CD4-positive, alpha-beta T cell treated with Interleukin-15 for 4 hours (primary cell): ENCODE measurements around the gene MLEC.
A peak's percentile ranks its signal among the peaks of the same experiment; 100 is the strongest.

Experiments
- DNase-seq: peaks from one replicate; pipeline ENCODE4 v3.0.0-alpha.2; 2020; ENCODE audit warnings: low spot score

The MLEC gene

GRCh38 chr12:120693848-120694247 is 6.9 kb downstream of the MLEC start:
- DNase-seq = no peak

GRCh38 chr12:120696626-120697025 is 9.7 kb downstream of the MLEC start:
- no peak for DNase-seq

GRCh38 chr12:120697344-120697743 is 10.4 kb downstream of the MLEC start:
- DNase-seq = no peak

GRCh38 chr12:120698665-120699064 is 11.7 kb downstream of the MLEC start:
- no peak for DNase-seq

GRCh38 chr12:120699553-120699952 is 12.6 kb downstream of the MLEC start:
- no peak for DNase-seq

GRCh38 chr12:120700886-120701285 is 13.9 kb downstream of the MLEC start:
- no peak for DNase-seq

GRCh38 chr12:120702637-120703036 is 15.7 kb downstream of the MLEC start:
- no peak for DNase-seq

GRCh38 chr12:120703311-120703942 is 16.5 kb downstream of the MLEC start:
- no peak for DNase-seq

- DNase-seq = no peak
Measured at GRCh38 chr12:120705618-120706017, 18.7 kb downstream of the MLEC start.

GRCh38 chr12:120706029-120706428 is 19.1 kb downstream of the MLEC start:
- no peak for DNase-seq

- no peak for DNase-seq
Measured at GRCh38 chr12:120708651-120709050, 21.7 kb downstream of the MLEC start.

GRCh38 chr12:120710031-120710804 is 23.3 kb downstream of the MLEC start, which contains the start of gene UNC119B:
Gene UNC119B, plus strand, starts transcription at chr12:120710458. Its CDS starts 17 bp downstream, at chr12:120710475.
- DNase-seq = peak; percentile 67

GRCh38 chr12:120710805-120711296 is 23.9 kb downstream of the MLEC start:
- peak; percentile 24 for DNase-seq

GRCh38 chr12:120711411-120711810 is 24.5 kb downstream of the MLEC start:
- DNase-seq = no peak

GRCh38 chr12:120712610-120713009 is 25.7 kb downstream of the MLEC start:
- DNase-seq = no peak

GRCh38 chr12:120713861-120714482 is 27.0 kb downstream of the MLEC start:
- peak; percentile 87 for DNase-seq

GRCh38 chr12:120718055-120718454 is 31.1 kb downstream of the MLEC start:
- no peak for DNase-seq

- no peak for DNase-seq
Measured at GRCh38 chr12:120719072-120719471, 32.1 kb downstream of the MLEC start.

GRCh38 chr12:120719496-120720233 is 32.7 kb downstream of the MLEC start:
- no peak for DNase-seq

GRCh38 chr12:120720234-120720986 is 33.5 kb downstream of the MLEC start:
- no peak for DNase-seq

- no peak for DNase-seq
Measured at GRCh38 chr12:120720987-120721801, 34.2 kb downstream of the MLEC start.
